ENCODE measurements around the gene NRXN3. TPM values are rescaled to one million over a fixed set of nuclear protein-coding genes. Genes with fewer than 3 reads are reported as not detected.

Gene NRXN3
- total and polyA plus RNA-seq, 2 experiments from 2014 or later = 0.08 to 0.11 TPM

DNA sequence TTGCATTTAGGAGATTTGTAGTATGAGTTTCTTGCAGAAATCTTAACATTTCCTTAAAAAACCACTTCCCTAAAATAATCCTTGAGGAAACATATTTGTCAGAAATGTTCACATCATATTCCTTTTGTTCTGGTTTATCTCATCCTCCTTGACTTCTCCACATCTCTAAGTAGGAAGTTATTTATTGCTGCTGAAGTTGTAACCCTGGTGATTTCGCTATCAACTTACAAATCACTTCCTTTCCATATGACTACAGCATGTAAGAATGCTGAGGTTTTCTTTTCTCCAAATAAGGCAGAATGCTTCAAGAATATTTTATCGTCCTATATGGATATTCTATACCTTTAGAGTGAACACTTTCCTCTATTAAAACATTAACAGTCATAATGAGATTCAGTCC, 751.7 kb downstream of the NRXN3 start:
- Histone ChIP-seq H3K79me2 (ENCODE audit: insufficient read depth) (no peaks in the 10 kb centered on the region), H4K20me1 (ENCODE audit: insufficient read depth) (no peaks in the 10 kb centered on the region), H3K9ac (no peak overlapping the region), H3K27me3 (replicated peaks; ENCODE audit: insufficient read depth) (no peaks in the 10 kb centered on the region), H3K36me3 (ENCODE audit: low read depth) (no peaks in the 10 kb centered on the region), H3K4me1 (ENCODE audit: insufficient read depth) (no peaks in the 10 kb centered on the region), H2AFZ (no peak overlapping the region), H3K9me2 (ENCODE audit: insufficient read depth) (no peaks in the 10 kb centered on the region), H3K27ac (no peak overlapping the region), H3K4me3 (no peak overlapping the region), H3K4me2 (ENCODE audit: unreplicated experiment) (no peak overlapping the region), H3K9me3 (ENCODE audit: low read depth) (no peaks in the 10 kb centered on the region), H3F3A (ENCODE audit: insufficient read depth) (no peaks in the 10 kb centered on the region)
- TF ChIP-seq EZH2 (IDR thresholded peaks at IDR 0.05; ENCODE audit: insufficient read depth, poor library complexity, severe bottlenecking) = no peak
- TF ChIP-seq EZH2phosphoT487 (IDR thresholded peaks at IDR 0.05; ENCODE audit: insufficient read depth, low read depth) = no peak
- 9 to 11% methylated on average over 2 of the region's 2 CpGs for WGBS, 2 experiments (ENCODE audit: low coverage in 1 of 2, low lambda C conversion rate in 2 of 2, missing lambda C conversion rate in 2 of 2)
- in situ Hi-C loops (cut with MboI) = no loop called here
- peak; percentile 16 for DNase-seq

DNA sequence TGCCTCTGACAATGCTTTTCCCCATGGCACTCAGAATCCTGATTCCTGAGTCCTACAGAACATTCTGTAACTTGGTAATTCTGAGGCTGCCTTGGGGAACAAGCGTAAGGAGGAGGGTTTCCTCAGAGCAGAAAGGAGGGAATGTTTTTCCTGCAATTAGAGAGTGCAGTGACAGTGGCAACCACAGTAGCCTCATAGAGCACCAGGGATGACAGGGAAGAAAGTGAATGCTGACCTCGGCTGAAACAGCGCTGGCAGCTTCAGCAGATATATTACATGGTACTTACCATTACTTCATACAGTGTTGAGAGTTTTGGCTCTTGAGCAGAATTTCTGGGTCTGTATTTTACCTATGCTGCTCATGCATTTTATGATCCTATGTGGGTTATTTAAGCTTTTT, 757.1 kb downstream of the NRXN3 start:
- Histone ChIP-seq H3K27me3 (replicated peaks; ENCODE audit: insufficient read depth) (peaks cover 7% of the 10 kb centered on the region), H3K27ac (no peak overlapping the region), H3K79me2 (ENCODE audit: insufficient read depth) (no peaks in the 10 kb centered on the region), H3K9me2 (ENCODE audit: insufficient read depth) (no peaks in the 10 kb centered on the region), H3K4me3 (no peak overlapping the region), H3K9me3 (ENCODE audit: low read depth) (no peaks in the 10 kb centered on the region), H3K36me3 (ENCODE audit: low read depth) (no peaks in the 10 kb centered on the region), H3K4me2 (ENCODE audit: unreplicated experiment) (no peak overlapping the region), H3K4me1 (ENCODE audit: insufficient read depth) (no peaks in the 10 kb centered on the region), H2AFZ (no peak overlapping the region), H3F3A (ENCODE audit: insufficient read depth) (no peaks in the 10 kb centered on the region), H4K20me1 (ENCODE audit: insufficient read depth) (no peaks in the 10 kb centered on the region), H3K9ac (no peak overlapping the region)
- in situ Hi-C loops (cut with MboI) = no loop called here
- no peak for DNase-seq
- WGBS, 2 experiments (ENCODE audit: low coverage in 1 of 2, low lambda C conversion rate in 2 of 2, missing lambda C conversion rate in 2 of 2) = 36 to 48% methylated on average over 3 of the region's 3 CpGs
- no peak for TF ChIP-seq EZH2 (IDR thresholded peaks at IDR 0.05; ENCODE audit: insufficient read depth, poor library complexity, severe bottlenecking)
- no peak for TF ChIP-seq EZH2phosphoT487 (IDR thresholded peaks at IDR 0.05; ENCODE audit: insufficient read depth, low read depth)

DNA sequence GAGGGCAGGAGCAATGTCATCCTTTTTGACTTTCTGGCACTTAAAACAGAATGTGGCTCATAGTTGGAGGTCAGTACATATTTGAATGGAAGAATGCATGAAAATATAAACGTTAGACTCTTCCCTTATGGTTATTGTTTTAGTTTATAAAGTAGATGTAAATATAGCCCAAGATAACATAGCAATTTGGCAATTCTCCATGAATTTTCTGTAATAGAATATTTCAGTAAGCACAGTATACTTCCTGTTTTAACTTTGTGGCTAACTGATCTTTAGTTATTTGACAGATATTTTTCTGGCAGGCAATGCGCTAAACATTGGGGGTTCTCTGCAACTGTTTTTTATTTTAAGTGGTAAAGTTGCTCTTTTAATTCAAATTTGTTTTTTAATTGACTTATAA, 763.0 kb downstream of the NRXN3 start:
- in situ Hi-C loops (cut with MboI) = no loop called here
- no peak overlapping the region for H3K27ac ChIP-seq
- no peaks in the 10 kb centered on the region for H3K9me3 ChIP-seq (ENCODE audit: low read depth)
- no peaks in the 10 kb centered on the region for H4K20me1 ChIP-seq (ENCODE audit: insufficient read depth)
- H3K4me3 ChIP-seq = no peak overlapping the region
- WGBS, 2 experiments (ENCODE audit: low coverage in 1 of 2, low lambda C conversion rate in 2 of 2, missing lambda C conversion rate in 2 of 2) = 27 to 30% methylated on average over 2 of the region's 2 CpGs
- no peak overlapping the region for H3K4me2 ChIP-seq (ENCODE audit: unreplicated experiment)
- H3K9me2 ChIP-seq (ENCODE audit: insufficient read depth) = no peaks in the 10 kb centered on the region
- no peak overlapping the region for H3K9ac ChIP-seq
- H3K4me1 ChIP-seq (ENCODE audit: insufficient read depth) = no peaks in the 10 kb centered on the region
- H3K36me3 ChIP-seq (ENCODE audit: low read depth) = no peaks in the 10 kb centered on the region
- H3K27me3 ChIP-seq (replicated peaks; ENCODE audit: insufficient read depth) = peaks cover 20% of the 10 kb centered on the region
- H3F3A ChIP-seq (ENCODE audit: insufficient read depth) = no peaks in the 10 kb centered on the region
- H3K79me2 ChIP-seq (ENCODE audit: insufficient read depth) = no peaks in the 10 kb centered on the region
- no peak for DNase-seq
- H2AFZ ChIP-seq = no peak overlapping the region
- TF ChIP-seq EZH2phosphoT487 (IDR thresholded peaks at IDR 0.05; ENCODE audit: insufficient read depth, low read depth) = no peak
- no peak for TF ChIP-seq EZH2 (IDR thresholded peaks at IDR 0.05; ENCODE audit: insufficient read depth, poor library complexity, severe bottlenecking)

DNA sequence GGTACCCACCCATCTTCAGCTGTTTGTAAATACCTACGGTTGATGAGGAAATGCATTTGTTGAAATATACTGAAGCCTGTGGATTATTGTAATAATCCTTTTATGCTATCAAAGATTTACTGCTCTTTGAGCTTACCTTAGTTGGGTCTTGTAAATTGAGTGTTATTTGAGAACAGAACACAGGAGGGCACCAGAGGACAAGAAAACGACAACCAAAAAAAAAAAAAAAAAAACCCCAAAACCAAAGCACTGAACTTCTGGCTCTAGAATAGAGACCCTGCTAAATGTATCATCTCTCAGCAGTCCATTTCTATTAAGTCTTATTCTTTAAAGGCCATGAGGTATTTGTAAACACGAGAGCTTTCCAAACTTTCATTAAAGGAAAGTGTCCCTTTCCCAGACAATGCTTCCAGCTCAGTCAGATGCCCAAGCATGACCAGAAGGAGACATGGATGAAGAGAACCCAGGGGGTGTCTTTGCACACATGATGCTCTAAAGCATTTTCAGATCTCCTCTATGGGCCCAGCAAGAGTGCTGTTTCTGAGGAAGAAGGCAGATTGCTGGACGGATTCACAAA, 763.9 kb downstream of the NRXN3 start:
- H3K79me2 ChIP-seq (ENCODE audit: insufficient read depth) = no peaks in the 10 kb centered on the region
- H3K4me2 ChIP-seq (ENCODE audit: unreplicated experiment) = no peak overlapping the region
- peak; percentile 44 for DNase-seq
- H3F3A ChIP-seq (ENCODE audit: insufficient read depth) = no peaks in the 10 kb centered on the region
- no peak overlapping the region for H2AFZ ChIP-seq
- no peaks in the 10 kb centered on the region for H3K9me2 ChIP-seq (ENCODE audit: insufficient read depth)
- no peaks in the 10 kb centered on the region for H3K9me3 ChIP-seq (ENCODE audit: low read depth)
- TF ChIP-seq EZH2 (IDR thresholded peaks at IDR 0.05; ENCODE audit: insufficient read depth, poor library complexity, severe bottlenecking) (no peak), EZH2phosphoT487 (IDR thresholded peaks at IDR 0.05; ENCODE audit: insufficient read depth, low read depth) (no peak)
- H3K9ac ChIP-seq = no peak overlapping the region
- no peaks in the 10 kb centered on the region for H3K36me3 ChIP-seq (ENCODE audit: low read depth)
- no peaks in the 10 kb centered on the region for H3K4me1 ChIP-seq (ENCODE audit: insufficient read depth)
- WGBS, 2 experiments (ENCODE audit: low coverage in 1 of 2, low lambda C conversion rate in 2 of 2, missing lambda C conversion rate in 2 of 2) = 18 to 20% methylated on average over 4 of the region's 4 CpGs
- in situ Hi-C loops (cut with MboI) = no loop called here
- H4K20me1 ChIP-seq (ENCODE audit: insufficient read depth) = no peaks in the 10 kb centered on the region
- no peak overlapping the region for H3K4me3 ChIP-seq
- H3K27ac ChIP-seq = no peak overlapping the region
- H3K27me3 ChIP-seq (replicated peaks; ENCODE audit: insufficient read depth) = peaks cover 20% of the 10 kb centered on the region
